HCEC 1CT (cell line): ENCODE results near the gene OTOP3.
"Not testable (repeated sequence)": the region's sequence is repeated elsewhere in the genome, so short reads cannot be mapped to it uniquely, and the experiment has no call there.

Experiments used
- DNase-seq: peaks from one replicate; pipeline ENCODE4 v3.0.0-alpha.2; 2017

Gene OTOP3, protein sequence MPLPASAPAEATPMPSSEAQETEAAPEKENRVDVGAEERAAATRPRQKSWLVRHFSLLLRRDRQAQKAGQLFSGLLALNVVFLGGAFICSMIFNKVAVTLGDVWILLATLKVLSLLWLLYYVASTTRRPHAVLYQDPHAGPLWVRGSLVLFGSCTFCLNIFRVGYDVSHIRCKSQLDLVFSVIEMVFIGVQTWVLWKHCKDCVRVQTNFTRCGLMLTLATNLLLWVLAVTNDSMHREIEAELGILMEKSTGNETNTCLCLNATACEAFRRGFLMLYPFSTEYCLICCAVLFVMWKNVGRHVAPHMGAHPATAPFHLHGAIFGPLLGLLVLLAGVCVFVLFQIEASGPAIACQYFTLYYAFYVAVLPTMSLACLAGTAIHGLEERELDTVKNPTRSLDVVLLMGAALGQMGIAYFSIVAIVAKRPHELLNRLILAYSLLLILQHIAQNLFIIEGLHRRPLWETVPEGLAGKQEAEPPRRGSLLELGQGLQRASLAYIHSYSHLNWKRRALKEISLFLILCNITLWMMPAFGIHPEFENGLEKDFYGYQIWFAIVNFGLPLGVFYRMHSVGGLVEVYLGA

DNA sequence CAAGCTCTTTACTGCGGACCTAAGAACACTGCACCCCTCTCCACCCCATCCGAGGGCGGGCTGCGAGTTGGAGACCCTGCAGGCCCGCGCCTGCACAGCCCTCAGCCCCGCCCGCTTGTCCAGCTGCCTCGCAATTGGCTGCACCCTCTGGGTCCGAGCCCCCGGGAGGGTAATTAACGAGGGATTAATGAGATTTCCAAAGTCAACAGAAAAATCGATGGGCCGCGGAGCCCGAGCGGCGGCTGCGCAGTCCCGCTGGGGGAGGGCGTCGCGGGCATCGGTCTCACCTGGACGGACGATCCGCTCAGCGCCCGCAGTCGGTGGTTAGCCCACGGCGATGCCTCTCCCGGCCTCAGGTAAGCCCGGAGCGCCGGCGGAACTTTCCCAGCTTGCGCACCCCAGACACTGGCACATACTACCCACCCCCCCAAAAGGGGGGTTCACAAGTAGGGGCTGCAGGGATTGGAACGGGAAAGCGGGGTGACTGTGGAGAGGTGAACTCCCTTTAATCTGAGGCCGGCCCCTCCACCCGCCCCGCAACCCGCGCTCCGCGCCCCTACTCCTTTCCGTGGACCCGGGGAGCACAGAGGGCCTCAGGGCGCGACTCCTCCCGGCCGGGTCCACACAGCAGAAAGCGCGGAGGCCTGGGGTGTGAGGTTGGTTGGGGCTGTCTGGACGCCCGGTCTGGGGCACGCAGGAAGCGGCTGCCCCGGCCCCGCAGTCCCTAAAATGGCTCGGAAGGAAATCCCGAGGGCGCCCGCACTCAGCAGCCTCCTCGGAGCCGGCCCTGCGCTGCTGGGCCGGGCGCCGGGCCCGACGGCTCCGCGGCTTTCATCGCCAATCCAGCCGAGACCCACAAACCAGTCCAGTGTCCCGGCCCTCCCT, at the start of gene OTOP3:
Gene OTOP3 (plus strand): TSS at position 314 of the 885 bp plus-strand sequence. CDS start 24 bp downstream, at position 338.
- DNase-seq = no peak

DNA sequence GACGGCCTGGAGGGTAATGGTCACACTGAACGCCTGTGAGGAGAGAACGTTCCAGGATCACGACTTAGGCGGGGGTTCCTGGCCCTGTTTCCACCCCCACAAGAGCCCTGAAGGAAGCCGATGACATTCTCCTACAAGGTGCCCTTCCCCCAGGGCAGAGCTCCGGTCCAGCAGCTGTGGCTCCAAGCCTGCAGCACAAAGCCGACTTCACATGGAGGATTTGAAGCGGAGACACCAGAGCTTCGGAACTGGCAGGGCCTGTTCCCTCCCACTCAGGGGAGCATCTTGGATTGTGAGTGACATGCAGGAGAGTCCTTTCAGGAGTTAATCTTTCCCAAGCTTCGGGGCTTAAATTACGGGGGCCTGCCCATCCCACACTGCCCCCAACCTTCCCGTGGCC, 47.2 kb upstream of the OTOP3 start:
- no peak for DNase-seq

DNA sequence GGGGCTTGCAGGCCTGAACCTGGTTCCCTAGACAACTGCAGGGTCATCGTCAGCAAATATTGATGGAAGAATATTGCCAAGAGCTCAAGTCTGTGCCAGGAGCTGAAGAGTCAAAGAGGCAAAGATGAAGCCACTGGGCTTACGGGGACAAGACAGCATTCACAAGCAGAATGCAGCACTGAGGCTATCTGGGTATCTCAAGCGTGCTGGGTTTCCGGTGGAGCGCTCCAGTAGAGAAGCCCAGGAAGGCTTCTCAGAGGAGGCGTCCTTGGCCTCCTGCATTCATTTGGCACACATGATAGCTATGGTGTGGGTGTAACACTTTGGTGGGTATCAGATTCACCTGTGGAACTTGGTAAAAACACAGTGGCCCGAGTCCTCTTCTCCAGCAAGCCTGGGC, 45.1 kb upstream of the OTOP3 start:
- DNase-seq = no peak

DNA sequence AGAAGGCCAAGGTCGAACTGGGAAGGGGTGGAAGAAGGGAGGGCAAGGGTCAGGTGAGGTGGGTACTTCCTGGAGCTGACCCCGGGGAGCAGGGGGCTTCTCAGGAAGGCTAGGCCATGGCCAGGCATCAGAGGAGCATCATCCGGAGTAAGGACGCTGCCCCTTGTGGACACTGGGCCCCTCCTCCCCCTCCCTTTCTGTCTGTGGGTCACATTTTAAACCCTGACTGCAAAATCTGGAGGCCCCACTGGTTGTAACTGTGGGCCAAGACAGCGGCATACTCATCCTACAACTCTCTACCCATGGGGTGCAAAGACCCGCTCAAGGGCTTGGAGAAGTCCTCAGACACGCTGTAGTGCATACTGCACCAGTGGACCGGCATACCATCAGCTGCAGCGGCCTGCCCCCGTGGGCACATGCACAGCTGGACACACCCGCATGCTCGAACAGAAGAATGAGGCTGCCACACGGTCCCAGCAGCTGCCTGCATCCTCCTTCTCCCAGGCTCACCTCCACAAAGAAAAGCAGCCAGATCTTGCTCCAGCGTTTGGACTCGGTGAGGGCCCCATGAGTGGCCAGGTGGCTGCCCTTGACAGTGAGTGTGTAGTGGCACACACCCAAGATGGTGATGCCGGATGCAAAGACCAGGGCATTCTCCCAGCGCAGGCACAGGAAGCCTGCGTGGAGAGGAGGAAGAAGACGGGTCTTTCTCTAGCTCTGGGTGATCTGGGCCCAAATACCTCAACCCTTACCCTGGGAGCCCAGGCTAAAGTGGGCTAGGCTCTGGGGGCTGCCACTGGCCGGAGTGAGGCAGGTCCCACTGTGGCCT, 43.5 kb upstream of the OTOP3 start:
- no peak for DNase-seq

DNA sequence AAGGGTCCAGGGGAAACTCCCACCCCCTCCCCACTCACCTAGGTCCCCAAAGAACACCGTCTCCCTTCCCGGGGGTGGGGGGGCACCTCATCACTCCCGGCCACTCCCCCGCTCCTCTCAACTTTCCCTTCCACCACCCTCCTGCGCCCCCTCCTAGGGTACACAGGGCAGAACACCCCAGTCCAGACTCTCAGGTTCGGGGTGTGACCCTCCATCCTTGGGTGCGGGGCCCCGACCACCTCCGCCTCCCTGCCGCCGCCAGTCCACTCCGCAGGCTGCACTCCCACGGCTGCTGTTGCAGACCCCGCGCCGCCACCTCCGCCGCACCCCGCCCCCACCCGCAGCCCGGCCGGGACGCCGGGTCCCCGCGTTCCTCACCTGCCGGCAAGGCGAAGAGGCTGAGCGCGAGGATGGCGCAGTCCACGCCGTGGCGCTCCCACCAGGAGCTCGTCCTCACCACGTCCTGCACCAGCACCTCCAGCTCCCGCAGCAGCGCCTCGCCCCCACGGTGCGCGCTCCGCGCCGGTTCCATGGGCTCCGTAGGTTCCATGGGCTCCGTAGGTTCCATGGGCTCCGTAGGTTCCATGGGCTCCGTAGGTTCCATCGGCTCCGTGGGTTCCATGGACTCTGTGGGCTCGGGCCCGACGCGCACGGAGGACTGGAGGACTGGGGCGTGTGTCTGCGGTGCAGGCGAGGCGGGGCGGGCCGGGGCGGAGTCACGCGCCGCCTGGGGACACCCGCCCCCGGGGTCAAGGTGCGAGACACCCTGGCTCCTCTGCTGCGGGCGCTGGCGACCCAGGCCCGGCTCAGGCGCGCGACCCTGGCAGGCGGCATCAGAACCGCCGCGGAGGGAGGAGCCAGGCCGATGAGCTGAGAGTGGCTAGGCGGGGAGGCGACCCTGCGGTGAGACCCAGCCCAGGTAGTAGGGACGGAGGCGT, 42.5 kb upstream of the OTOP3 start, which contains the start of gene FADS6:
Gene FADS6 (minus strand): TSS at position 660 of the 938 bp plus-strand sequence. CDS start 38 bp downstream, at position 622.
- no peak for DNase-seq

DNA sequence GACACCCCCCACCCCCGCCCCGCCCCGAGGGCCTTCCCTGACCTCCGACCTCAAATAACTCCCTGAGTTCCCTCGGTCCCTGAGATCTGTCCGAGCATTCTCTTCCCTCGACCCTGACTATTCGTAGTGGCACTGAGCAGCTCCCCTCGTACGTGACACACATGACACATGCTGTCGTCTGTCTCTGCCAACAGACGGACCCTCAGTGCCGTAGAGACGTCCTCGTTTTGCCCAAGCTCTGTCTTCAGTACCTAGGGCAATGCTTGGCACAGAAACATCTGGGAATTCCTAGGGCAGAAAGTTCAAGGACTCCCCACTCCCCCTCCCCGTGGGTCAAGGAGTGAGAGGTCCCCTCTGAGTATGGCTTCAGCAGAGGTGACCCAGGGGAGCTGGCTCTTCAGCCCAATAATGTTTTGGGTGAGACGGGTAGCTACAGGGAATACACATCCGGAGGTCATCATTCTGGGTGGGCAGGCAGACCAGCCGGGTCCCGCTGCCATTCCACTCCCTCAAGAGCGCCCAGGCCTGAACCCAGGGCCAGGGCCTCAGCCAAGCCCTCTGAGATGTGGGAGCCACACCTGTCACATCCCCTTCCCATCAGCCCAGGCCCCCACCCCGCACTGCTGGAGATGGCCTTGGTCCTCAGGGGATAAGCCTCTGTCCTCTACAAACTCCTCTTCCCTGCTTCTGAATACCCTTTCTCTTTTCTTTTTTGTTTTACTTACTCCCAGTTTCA, 41.6 kb upstream of the OTOP3 start:
- DNase-seq = no peak

DNA sequence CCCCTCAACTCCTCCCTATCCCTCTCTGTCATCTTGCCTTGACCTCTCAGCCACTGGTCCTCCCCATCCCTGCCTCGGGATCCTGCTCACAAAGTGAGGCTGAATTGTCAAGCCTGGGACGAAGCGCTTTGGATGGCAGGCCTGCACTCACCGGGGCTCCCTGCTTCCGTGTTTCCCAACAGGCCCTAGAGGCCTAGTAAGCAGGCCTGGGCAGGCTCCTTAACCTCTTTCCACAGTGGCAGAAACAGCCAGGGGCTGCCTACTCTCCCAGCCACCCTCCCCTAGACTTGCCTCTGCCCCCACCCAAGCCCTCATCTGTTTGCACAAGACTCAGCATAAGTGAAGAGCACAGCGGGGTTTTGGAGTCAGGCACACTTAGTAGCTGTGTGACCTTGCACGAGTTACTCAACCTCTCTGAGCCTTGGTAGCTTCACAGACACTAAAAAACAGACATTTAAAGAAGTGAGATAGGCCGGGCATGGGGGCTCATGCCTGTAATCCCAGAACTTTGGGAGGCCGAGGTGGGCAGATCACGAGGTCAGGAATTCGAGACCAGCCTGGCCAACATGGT, 37.2 kb upstream of the OTOP3 start:
- no peak for DNase-seq

DNA sequence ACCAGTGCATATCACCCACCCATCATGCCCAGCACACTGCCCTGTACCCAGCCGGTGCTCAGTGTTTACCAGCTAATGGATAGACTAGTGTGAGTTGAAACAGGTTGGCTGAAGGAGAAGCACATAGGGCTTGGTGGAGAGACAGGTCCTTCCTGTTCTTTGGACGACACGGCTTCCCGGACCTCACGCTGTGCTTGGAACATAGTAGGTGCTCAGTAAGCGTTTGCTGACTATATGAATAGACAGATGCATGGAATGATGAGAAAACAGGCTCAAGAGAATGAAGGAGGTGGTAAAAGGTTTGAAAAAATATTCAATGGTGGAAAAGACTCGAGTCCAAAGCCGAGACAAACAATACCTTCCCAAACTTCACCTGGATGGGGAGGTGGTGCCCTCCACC, 35.5 kb upstream of the OTOP3 start:
- no peak for DNase-seq

DNA sequence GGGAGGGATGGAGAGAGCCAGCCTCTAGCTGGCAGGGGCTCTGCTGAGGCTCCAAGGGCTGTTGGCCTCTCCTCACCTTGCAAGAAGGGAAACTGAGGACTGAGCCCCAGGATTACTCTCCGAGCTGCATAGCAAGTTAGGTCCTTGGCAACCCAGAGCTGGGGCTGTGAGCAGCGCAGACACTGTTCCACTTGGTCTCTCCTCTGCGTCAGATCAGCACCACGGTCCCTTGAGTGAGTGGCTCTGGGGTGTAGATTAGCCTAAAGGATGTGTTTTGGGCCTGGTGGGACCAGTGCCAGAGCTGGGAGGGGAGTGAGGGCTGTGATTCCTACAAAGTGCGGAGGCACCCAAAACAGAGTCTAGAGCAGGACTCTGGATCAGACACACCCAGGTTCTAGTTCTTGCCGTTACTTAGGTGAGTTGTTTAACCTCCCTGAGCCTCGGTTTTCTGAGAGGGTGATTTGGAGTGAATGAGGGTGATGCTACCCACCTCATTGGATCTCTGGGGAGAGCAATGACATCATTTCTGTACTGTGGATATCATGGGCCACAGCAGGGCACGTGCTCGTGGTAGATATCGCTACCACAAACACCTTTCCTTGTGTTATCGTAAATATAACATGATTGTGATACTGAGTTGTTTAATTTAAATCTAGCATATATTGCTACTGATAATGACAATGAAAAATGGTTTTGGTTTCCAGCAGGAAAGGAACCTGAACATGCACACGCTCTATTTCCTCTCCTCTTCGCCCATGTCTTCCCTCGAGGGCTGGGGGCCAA, 34.2 kb upstream of the OTOP3 start:
- DNase-seq = no peak

DNA sequence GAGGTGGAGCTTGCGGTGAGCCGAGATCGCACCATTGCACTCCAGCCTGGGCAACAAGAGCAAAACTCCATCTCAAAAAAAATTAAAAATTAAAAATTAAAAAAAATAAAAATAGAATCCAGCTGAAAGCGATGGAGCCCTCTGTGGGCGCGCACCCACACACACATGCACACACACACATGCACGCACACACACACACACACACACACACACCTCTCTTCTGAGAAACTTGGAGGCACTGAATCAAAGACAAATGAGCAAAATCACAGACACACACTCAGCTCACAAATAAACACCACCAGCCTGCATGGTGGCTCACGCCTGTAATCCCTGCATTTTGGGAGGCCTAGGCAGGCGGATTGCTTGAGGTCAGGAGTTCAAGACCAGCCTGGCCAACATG, 32.7 kb upstream of the OTOP3 start:
- DNase-seq = no peak

DNA sequence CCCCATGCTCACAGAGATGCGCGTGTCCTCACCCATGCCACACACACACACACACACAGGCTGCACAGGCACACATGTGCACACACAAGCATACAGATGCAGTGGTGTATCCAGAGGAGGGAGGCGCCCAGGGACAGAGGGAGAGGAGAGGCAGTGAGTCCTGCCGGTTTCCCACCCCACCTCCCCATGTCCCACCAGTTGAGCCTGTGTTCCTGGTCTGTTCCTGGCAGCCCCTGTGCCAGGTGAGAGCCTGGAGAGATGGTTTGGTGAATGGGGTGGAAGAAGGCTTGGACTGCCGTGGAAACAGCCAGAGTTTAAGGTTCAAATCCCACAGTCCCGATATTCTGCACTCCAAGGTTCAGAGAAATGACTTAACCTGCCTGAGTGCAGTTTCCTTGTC, 32.0 kb upstream of the OTOP3 start:
- DNase-seq = no peak

DNA sequence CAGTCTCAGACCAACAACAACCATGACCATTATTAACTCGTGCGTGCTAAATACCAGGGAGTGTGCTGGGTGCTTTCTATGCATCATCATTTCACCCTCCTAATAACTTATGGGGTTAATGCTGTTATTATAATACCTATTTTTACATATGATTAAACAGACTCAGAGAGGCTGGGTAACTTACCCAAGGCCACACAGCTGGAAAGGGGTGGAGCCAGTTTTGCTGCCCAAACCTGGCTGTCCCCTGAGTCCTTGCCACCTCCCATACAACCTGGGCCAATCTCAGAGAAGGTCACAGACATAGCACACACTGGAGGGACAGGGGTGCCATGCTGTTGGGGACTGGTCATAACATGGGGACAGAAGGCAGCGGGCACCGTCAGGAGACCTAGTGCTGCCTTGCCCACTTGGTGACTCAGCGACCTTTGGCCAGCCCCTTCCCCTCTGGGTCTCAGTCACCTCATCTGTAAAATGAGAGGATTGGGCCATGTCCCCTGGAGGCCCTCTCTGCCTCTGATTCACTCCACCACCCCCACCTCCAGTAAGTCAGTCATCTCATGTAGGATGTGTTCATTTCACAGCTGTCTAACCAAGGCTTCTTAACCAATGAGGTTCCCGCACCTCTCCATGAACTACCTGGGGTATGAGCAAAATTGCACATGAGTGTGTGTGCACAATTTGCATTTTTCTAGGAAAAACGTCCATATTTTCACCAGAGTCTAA, 30.9 kb upstream of the OTOP3 start:
- DNase-seq = no peak

DNA sequence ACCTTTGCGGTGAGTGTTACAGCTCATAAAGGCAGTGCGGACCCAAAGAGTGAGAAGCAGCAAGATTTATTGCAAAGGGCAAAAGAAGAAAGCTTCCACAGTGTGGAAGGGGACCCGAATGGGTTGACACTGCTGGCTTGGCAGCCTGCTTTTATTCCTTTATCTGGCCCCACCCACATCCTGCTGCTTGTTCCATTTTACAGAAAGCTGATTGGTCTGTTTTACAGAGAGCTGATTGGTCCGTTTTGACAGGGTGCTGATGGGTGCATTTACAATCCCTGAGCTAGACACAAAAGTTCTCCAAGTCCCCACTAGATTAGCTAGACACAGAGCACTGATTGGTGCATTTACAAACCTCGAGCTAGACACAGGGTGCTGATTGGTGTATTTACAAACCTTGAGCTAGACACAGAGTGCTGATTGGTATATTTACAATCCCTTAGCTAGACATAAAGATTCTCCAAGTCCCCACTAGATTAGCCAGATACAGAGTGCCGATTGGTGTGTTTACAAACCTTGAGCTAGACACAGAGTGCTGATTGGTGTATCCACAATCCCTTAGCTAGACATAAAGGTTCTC, 29.4 kb upstream of the OTOP3 start:
- DNase-seq = not testable (repeated sequence)

DNA sequence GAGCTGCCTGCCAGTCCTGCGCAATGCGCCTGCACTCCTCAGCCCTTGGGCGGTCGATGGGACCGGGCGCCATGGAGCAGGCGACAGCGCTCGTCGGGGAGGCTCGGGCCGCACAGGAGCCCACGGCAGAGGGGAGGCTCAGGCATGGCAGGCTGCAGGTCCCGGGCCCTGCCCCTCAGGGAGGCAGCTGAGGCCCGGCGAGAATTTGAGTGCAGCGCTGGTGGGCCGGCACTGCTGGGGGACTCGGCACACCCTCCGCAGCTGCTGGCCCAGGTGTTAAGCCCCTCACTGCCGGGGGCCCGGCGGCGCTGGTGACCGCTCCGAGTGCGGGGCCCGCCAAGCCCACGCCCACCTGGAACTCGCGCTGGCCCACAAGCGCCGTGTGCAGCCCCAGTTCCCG, 28.7 kb upstream of the OTOP3 start:
- DNase-seq = no peak

DNA sequence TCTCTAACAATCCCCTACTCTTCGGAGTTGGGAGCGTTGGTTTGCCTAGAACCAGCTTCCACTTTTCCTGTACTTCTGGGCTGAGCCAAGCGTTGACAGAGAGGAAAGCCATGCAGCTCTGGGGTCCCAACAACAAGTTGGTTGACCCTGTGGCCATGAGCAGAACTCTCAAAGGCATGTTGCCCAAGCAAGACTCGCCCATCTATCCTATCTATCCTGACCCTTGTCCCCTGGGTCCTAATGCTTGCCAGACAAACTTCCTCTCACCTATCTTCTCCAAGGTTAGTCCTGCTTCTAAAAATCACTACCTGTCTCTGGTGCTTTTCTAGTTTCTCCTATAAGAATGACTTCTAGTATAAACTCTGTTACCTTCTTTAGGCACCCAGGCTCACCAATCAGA, 26.6 kb upstream of the OTOP3 start:
- not testable (repeated sequence) for DNase-seq

DNA sequence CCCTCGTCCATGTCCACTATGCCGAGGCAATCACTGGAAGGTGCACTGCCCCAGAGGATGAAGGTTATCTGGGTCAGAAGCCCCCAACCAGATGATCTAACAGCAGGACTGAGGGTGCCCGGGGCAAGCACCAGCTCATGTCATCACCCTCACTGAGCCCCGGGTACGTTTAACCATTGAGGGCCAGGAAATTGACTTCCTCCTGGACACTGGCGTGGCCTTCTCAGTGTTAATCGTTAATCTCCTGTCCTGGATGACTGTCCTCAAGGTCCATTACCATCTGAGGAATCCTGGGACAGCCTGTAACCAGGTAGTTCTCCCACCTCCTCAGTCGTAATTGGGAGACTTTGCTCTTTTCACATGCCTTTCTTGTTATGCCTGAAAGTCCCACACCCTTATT, 24.3 kb upstream of the OTOP3 start:
- not testable (repeated sequence) for DNase-seq

DNA sequence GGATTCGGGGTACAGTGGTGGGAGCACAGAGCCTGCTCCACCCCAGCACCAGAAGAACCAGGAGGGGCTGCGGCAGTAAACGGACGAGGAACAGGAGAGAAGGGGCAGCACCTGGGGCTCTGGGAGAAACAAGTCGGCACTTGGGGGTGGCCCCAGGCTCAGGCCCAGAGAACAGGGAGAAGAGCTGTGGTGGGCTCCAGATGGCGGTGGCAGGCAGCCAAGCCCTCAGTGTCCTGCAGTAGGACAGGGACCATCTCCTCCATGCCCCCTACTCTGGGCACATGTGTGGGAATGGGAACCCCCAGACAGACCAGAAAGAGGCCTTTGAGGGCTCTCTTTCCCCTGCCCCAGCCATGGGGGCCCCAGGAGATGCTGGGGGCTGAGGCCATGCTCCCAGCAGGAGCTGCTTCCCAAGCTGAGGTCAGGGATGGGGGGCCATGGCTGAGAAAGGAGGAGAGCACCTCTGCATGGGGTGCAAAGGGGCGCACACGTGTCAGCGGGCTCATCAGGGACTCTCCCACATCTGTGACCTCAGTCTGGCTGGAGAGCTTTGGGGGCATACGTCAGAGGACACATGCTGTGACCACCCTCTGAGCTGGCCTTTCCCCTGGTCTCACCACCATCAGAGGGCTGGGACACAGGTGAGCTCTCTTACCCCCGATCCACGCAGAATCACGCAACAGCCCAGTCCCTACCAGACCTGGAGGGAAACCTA, 19.4 kb upstream of the OTOP3 start:
- no peak for DNase-seq

DNA sequence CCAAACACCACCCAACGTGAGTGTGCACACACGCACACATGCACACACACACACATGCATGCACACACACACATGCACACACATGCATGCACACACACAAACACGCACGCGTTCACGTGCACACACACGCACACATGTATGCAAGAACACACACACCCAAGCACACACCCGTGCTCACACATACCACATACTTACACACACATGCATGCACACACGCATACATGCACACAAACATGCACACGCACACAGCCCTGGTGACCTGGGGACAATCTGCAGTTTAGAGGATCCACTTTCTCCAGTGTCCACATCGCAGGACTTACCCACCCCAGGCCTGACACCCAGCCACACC, 18.9 kb upstream of the OTOP3 start:
- DNase-seq = no peak
